Mesenteric fat pad (tissue), 1 donor: ENCODE measurements around the gene ASIC3. TPM values are rescaled to one million over a fixed set of nuclear protein-coding genes. Genes with fewer than 3 reads are reported as not detected.

ENCODE experiments used
- total RNA-seq: library from RNA; stranded (reverse); fragmentation: NEBNext Ultra II Directional; extraction: Animal tissue kit (Norgen Biotek cat#: 25700); gene quantifications from one replicate; pipeline ENCODE4 v1.2.1, GENCODE V29; 2021
- donor health status: DM: yes; HTN: yes; CAD: no.

ASIC3 gene
- total RNA-seq, 1 donor from 2014 or later = 0.87 TPM

Other genes starting within 250 kb of the ASIC3 start
- gene TMEM176B, start 248.2 kb upstream of the ASIC3 start, total RNA-seq = 57.8 TPM
- gene TMEM176A, start 247.8 kb upstream of the ASIC3 start, total RNA-seq = 64.3 TPM
- 0.67 TPM for gene AOC1, start 196.0 kb upstream of the ASIC3 start, total RNA-seq
- 0.32 TPM for gene KCNH2, start 70.2 kb upstream of the ASIC3 start, total RNA-seq
- 57.1 TPM for gene NOS3, start 57.5 kb upstream of the ASIC3 start, total RNA-seq
- not detected for gene ATG9B, start 24.0 kb upstream of the ASIC3 start, total RNA-seq
- gene ABCB8, start 20.1 kb upstream of the ASIC3 start, total RNA-seq = 27.6 TPM
- gene CDK5, start 9.4 kb downstream of the ASIC3 start, total RNA-seq = 7.3 TPM
- gene SLC4A2, start 11.1 kb downstream of the ASIC3 start, total RNA-seq = 130 TPM
- 59.3 TPM for gene FASTK, start 32.3 kb downstream of the ASIC3 start, total RNA-seq
- 31.9 TPM for gene TMUB1, start 35.0 kb downstream of the ASIC3 start, total RNA-seq
- gene AGAP3, start 37.9 kb downstream of the ASIC3 start, total RNA-seq = 86.8 TPM
- not detected for gene GBX1, start 119.2 kb downstream of the ASIC3 start, total RNA-seq
- gene ASB10, start 138.7 kb downstream of the ASIC3 start, total RNA-seq = not detected
- gene H2BK1, start 162.0 kb downstream of the ASIC3 start, total RNA-seq = not detected
- 38.1 TPM for gene ABCF2, start 178.7 kb downstream of the ASIC3 start, total RNA-seq
- 42.1 TPM for gene CHPF2, start 184.0 kb downstream of the ASIC3 start, total RNA-seq
- 36.5 TPM for gene SMARCD3, start 200.2 kb downstream of the ASIC3 start, total RNA-seq